ENCODE data around the gene ESYT3.

DNA sequence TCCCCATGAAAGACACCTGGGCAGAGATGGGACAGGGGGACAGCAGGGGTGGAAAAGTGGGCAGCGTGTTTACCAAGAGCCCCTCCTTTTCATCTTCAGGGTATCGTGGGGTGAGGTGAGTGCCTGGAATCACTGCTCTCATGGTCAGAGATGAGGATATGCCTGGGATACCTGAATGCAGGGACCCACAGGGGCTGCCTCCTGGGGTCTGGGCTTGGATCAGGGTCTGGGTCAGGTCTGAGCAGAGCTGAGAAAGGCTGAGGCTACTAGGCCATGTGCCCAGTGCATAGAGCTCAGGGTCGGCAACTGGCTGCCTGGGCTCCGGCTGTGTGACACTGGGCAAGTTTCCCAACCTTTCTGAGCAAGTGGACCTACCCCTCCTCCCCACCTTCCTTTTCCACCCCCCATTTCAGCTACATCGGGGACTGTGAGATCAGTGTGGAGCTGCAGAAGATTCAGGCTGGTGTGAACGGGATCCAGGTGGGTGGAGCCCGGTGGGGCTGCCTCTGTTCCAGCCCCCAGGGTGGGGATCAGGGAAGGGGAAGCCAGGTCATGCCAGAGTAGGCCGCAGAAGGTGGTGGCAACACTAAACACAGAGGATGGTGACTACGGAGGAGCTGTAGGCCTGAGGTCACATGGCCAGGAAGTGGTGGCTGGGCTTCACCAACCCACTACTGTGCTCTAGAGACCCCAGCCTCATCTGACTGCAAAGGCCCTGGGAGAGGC, 24.5 kb downstream of the ESYT3 start:
- TF ChIP-seq, protein P1, sequence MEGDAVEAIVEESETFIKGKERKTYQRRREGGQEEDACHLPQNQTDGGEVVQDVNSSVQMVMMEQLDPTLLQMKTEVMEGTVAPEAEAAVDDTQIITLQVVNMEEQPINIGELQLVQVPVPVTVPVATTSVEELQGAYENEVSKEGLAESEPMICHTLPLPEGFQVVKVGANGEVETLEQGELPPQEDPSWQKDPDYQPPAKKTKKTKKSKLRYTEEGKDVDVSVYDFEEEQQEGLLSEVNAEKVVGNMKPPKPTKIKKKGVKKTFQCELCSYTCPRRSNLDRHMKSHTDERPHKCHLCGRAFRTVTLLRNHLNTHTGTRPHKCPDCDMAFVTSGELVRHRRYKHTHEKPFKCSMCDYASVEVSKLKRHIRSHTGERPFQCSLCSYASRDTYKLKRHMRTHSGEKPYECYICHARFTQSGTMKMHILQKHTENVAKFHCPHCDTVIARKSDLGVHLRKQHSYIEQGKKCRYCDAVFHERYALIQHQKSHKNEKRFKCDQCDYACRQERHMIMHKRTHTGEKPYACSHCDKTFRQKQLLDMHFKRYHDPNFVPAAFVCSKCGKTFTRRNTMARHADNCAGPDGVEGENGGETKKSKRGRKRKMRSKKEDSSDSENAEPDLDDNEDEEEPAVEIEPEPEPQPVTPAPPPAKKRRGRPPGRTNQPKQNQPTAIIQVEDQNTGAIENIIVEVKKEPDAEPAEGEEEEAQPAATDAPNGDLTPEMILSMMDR (IDR thresholded peaks at IDR 0.05) = no peak
- TF ChIP-seq POLR2A (IDR thresholded peaks at IDR 0.05) = no peak
